IMR-90 (cell line): ENCODE results near the gene PRKCH. TPM values are rescaled to one million over a fixed set of nuclear protein-coding genes. Genes with fewer than 3 reads are reported as not detected.

Experiments
- ATAC-seq: fragments of 200-7000 bp; cut with Tn5 transposase; 2 replicates; pipeline ENCODE4 v1.9.1; 2020; ENCODE audit warnings: low read depth, mild to moderate bottlenecking, moderate library complexity
- BruUV-seq: library from RNA; stranded (reverse); fragments of 400-500 nt; replicated peaks from 2 replicates; lab custom pipeline; 2021; lab: Mats Ljungman, UMichigan
- CTCF ChIA-PET: fragments of 300-600 bp; formaldehyde crosslinking; extraction: SDS; loops from one replicate; lab custom pipeline; 2021; ENCODE audit warnings: antibody characterized with exemption; lab: Yijun Ruan, JAX
- POLR2A ChIA-PET: fragments of 300-600 bp; sonication (Branson Sonifier 250); formaldehyde crosslinking; loops from one replicate; lab custom pipeline; 2022; ENCODE audit warnings: antibody characterized with exemption; ENCODE audit not compliant: unreplicated experiment; lab: Charles Lee
- DNase-seq: peaks from one replicate; pipeline ENCODE4 v3.0.0; 2013
- H2AFZ ChIP-seq: replicated peaks from 2 replicates; pipeline ENCODE3; 2013; ENCODE audit warnings: low read length, mild to moderate bottlenecking; ENCODE audit not compliant: poor library complexity
- H2AK5ac ChIP-seq: 2 replicates; pipeline ENCODE4 v1.6.1; 2013; ENCODE audit warnings: low read depth, low read length, inconsistent platforms
- H2AK9ac ChIP-seq: replicated peaks from 2 replicates; pipeline ENCODE3; 2013; ENCODE audit warnings: mild to moderate bottlenecking, low read depth, low read length, moderate library complexity; ENCODE audit not compliant: poor library complexity
- H2BK120ac ChIP-seq: 2 replicates; pipeline ENCODE4 v1.6.1; 2013; ENCODE audit warnings: low read depth, low read length, inconsistent platforms
- H2BK15ac ChIP-seq: 3 replicates; pipeline ENCODE4 v1.6.1; 2013; ENCODE audit warnings: low read depth, low read length, inconsistent platforms
- H2BK20ac ChIP-seq: 2 replicates; pipeline ENCODE4 v1.6.1; 2013; ENCODE audit warnings: low read depth, mild to moderate bottlenecking, inconsistent platforms, low read length, moderate library complexity
- H2BK5ac ChIP-seq: 2 replicates; pipeline ENCODE4 v1.6.1; 2013; ENCODE audit warnings: mild to moderate bottlenecking, low read depth, low read length, inconsistent platforms; ENCODE audit not compliant: poor library complexity, severe bottlenecking
- H3K14ac ChIP-seq: replicated peaks from 2 replicates; pipeline ENCODE4 v1.6.1; 2013; ENCODE audit warnings: low read depth, low read length, inconsistent platforms
- H3K18ac ChIP-seq: 2 replicates; pipeline ENCODE4 v1.6.1; 2013; ENCODE audit warnings: low read depth, low read length, control low read depth
- H3K23ac ChIP-seq: 2 replicates; pipeline ENCODE4 v1.6.1; 2013; ENCODE audit warnings: low read depth, low read length, inconsistent platforms
- H3K27ac ChIP-seq: 2 replicates; pipeline ENCODE4 v1.5.1; 2013; ENCODE audit warnings: mild to moderate bottlenecking, control low read depth, low read length; ENCODE audit not compliant: insufficient read depth
- H3K27me3 ChIP-seq: 2 replicates; pipeline ENCODE4 v1.6.1; 2013; ENCODE audit warnings: low read length; ENCODE audit not compliant: control insufficient read depth, insufficient read depth
- H3K36me3 ChIP-seq: 2 replicates; pipeline ENCODE4 v1.6.1; 2013; ENCODE audit warnings: low read length, mixed read lengths; ENCODE audit not compliant: control insufficient read depth, insufficient read depth
- H3K4ac ChIP-seq: 2 replicates; pipeline ENCODE4 v1.6.1; 2013; ENCODE audit warnings: low read depth, low read length, inconsistent platforms
- H3K4me1 ChIP-seq: 2 replicates; pipeline ENCODE4 v1.6.1; 2013; ENCODE audit warnings: low read length, mixed read lengths; ENCODE audit not compliant: control insufficient read depth, insufficient read depth
- H3K4me2 ChIP-seq: 2 replicates; pipeline ENCODE4 v1.6.1; 2013; ENCODE audit warnings: low read depth, mild to moderate bottlenecking, control low read depth, low read length, moderate library complexity
- H3K4me3 ChIP-seq: 2 replicates; pipeline ENCODE4 v1.5.1; 2013; ENCODE audit warnings: low read depth, mild to moderate bottlenecking, control low read depth, low read length, moderate library complexity; ENCODE audit not compliant: insufficient read depth
- H3K56ac ChIP-seq: 2 replicates; pipeline ENCODE4 v1.6.1; 2013; ENCODE audit warnings: low read length, inconsistent platforms; ENCODE audit not compliant: insufficient read depth; ENCODE audit errors: extremely low read depth
- H3K79me1 ChIP-seq, 2 experiments: 2 replicates each; pipeline ENCODE4 v1.6.1; 2013; ENCODE audit warnings: low read length in 2 of 2, inconsistent platforms in 1 of 2, low read depth in 1 of 2
- H3K9ac ChIP-seq: 2 replicates; pipeline ENCODE4 v1.6.1; 2013; ENCODE audit warnings: low read depth, low read length, control low read depth
- H3K9me1 ChIP-seq: 2 replicates; pipeline ENCODE4 v1.6.1; 2013; ENCODE audit warnings: low read length, inconsistent platforms; ENCODE audit not compliant: insufficient read depth
- H3K9me3 ChIP-seq: 2 replicates; pipeline ENCODE4 v1.6.1; 2013; ENCODE audit warnings: low read length; ENCODE audit not compliant: control insufficient read depth, insufficient read depth
- H4K20me1 ChIP-seq: 2 replicates; pipeline ENCODE4 v1.6.1; 2013; ENCODE audit warnings: low read length, inconsistent platforms; ENCODE audit not compliant: insufficient read depth
- H4K5ac ChIP-seq: 2 replicates; pipeline ENCODE4 v1.6.1; 2013; ENCODE audit warnings: mild to moderate bottlenecking, low read depth, low read length, control low read depth
- H4K8ac ChIP-seq, 2 experiments: 2 replicates each; pipeline ENCODE4 v1.6.1; 2013; ENCODE audit warnings: low read depth in 2 of 2, low read length in 2 of 2, control low read depth in 1 of 2, inconsistent platforms in 1 of 2
- H4K91ac ChIP-seq: 2 replicates; pipeline ENCODE4 v1.6.1; 2013; ENCODE audit warnings: low read depth, low read length, inconsistent platforms; ENCODE audit not compliant: insufficient read depth
- BHLHE40 ChIP-seq: fragments of 150-350 bp; IDR thresholded peaks from 2 replicates; pipeline ENCODE4 v1.6.1; 2016; ENCODE audit warnings: mild to moderate bottlenecking, low read depth, low read length
- CEBPB ChIP-seq: IDR thresholded peaks from 2 replicates; pipeline ENCODE4 v1.6.1; 2012; ENCODE audit warnings: low read depth, low read length, improper control_type of control experiment
- CHD1 ChIP-seq: IDR thresholded peaks from 2 replicates; pipeline ENCODE4 v1.6.1; 2012; ENCODE audit warnings: low read depth, low read length, improper control_type of control experiment
- CTCF ChIP-seq: conservative IDR thresholded peaks from 2 replicates; pipeline ENCODE4 v1.5.1; 2012; ENCODE audit warnings: mild to moderate bottlenecking, low read depth, low read length, improper control_type of control experiment
- ELK1 ChIP-seq: fragments of 150-350 bp; IDR thresholded peaks from 2 replicates; pipeline ENCODE4 v1.6.1; 2016; ENCODE audit warnings: low read depth, mild to moderate bottlenecking, low read length, moderate library complexity, borderline replicate concordance
- FOS ChIP-seq: fragments of 150-350 bp; IDR thresholded peaks from 2 replicates; pipeline ENCODE4 v1.6.1; 2016; ENCODE audit warnings: low read depth, low read length
- MAFK ChIP-seq: IDR thresholded peaks from 2 replicates; pipeline ENCODE4 v1.6.1; 2012; ENCODE audit warnings: low read depth, low read length, improper control_type of control experiment
- MAZ ChIP-seq: IDR thresholded peaks from 2 replicates; pipeline ENCODE4 v1.6.1; 2012; ENCODE audit warnings: low read depth, mild to moderate bottlenecking, low read length, improper control_type of control experiment, moderate library complexity, borderline replicate concordance
- MXI1 ChIP-seq: IDR thresholded peaks from 2 replicates; pipeline ENCODE4 v1.6.1; 2012; ENCODE audit warnings: low read depth, mild to moderate bottlenecking, low read length, moderate library complexity, borderline replicate concordance
- NFE2L2 ChIP-seq: fragments of 150-350 bp; IDR thresholded peaks from 2 replicates; pipeline ENCODE4 v1.6.1; 2016; ENCODE audit warnings: low read depth, mild to moderate bottlenecking, low read length
- POLR2A ChIP-seq: IDR thresholded peaks from 2 replicates; pipeline ENCODE4 v1.6.1; 2012; ENCODE audit warnings: mild to moderate bottlenecking, low read depth, low read length
- RAD21 ChIP-seq: IDR thresholded peaks from 2 replicates; pipeline ENCODE4 v1.6.1; 2012; ENCODE audit warnings: low read length, improper control_type of control experiment
- RCOR1 ChIP-seq: IDR thresholded peaks from 2 replicates; pipeline ENCODE4 v1.6.1; 2012; ENCODE audit warnings: mild to moderate bottlenecking, low read length, improper control_type of control experiment; ENCODE audit not compliant: insufficient replicate concordance
- RFX5 ChIP-seq: IDR thresholded peaks from 2 replicates; pipeline ENCODE4 v1.8.0; 2012; ENCODE audit warnings: low read depth, mild to moderate bottlenecking, low read length, moderate library complexity
- SMC3 ChIP-seq: fragments of 150-350 bp; IDR thresholded peaks from 2 replicates; pipeline ENCODE4 v1.6.1; 2016; ENCODE audit warnings: low read depth, mild to moderate bottlenecking, antibody characterized with exemption, low read length, moderate library complexity
- USF2 ChIP-seq: fragments of 150-350 bp; IDR thresholded peaks from 2 replicates; pipeline ENCODE4 v1.6.1; 2017; ENCODE audit warnings: mild to moderate bottlenecking, antibody characterized with exemption, low read length, low read depth
- WGBS, 2 experiments: methylation state at CpG; one replicate each; pipeline versions ENCODE4 v1.1.5 to v1.1.7; 2013; ENCODE audit warnings: missing lambda C conversion rate in 2 of 2; ENCODE audit not compliant: insufficient read length in 1 of 2; ENCODE audit errors: extremely low coverage in 2 of 2; 5-methylcytosine and 5-hydroxymethylcytosine counted together
- dilution Hi-C: fragments of 300-500 bp; cut with HindIII; formaldehyde crosslinking; loops from one replicate; pipeline ENCODE4 v1.14.3; 2018; ENCODE audit warnings: low sequenced_read_pairs; ENCODE audit not compliant: unreplicated experiment
- in situ Hi-C: fragments of 300-500 bp; cut with MboI; formaldehyde crosslinking; loops from 3 replicates; pipeline ENCODE4 v1.14.3; 2019; ENCODE audit warnings: low sequenced_read_pairs, inconsistent platforms, mixed read lengths
- intact Hi-C: fragments of 100-400 bp; cut with micrococcal nuclease; formaldehyde crosslinking; loops from 2 replicates; pipeline ENCODE4 v1.10.0; 2022
- polyA plus RNA-seq, 3 experiments: library from polyadenylated mRNA; depleted of rRNA; stranded (reverse); fragments of >200 nt; gene quantifications; 2 replicates each; pipeline ENCODE4 v1.2.3, GENCODE V29; 2012; ENCODE audit warnings: low replicate concordance in 1 of 3
- total RNA-seq: library from RNA; depleted of rRNA; stranded (reverse); fragments of >200 nt; gene quantifications from 2 replicates; pipeline ENCODE4 v1.2.3, GENCODE V29; 2012

The PRKCH gene
- total and polyA plus RNA-seq, 2 of the 4 experiments (the other 2 are of a cell fraction): 1.6 to 2.3 TPM

GRCh38 chr14:61387076-61387475 is 65.7 kb downstream of the PRKCH start:
- Histone ChIP-seq H3K56ac (no peak overlapping the region), H3K18ac (no peak overlapping the region), H4K91ac (no peak overlapping the region), H4K20me1 (no peaks in the 10 kb centered on the region), H3K4me2 (no peak overlapping the region), H3K4me1 (no peaks in the 10 kb centered on the region), H3K9me1 (no peaks in the 10 kb centered on the region), H3K4me3 (no peak overlapping the region), H4K5ac (no peak overlapping the region), H2BK20ac (no peak overlapping the region), H2BK120ac (no peak overlapping the region), H2AK5ac (no peak overlapping the region), H4K8ac (no peak overlapping the region), H3K79me1 (no peaks in the 10 kb centered on the region), H3K9me3 (no peaks in the 10 kb centered on the region), H3K27me3 (peaks cover 27% of the 10 kb centered on the region), H2BK5ac (no peak overlapping the region), H3K9ac (no peak overlapping the region), H3K23ac (no peak overlapping the region), H2AK9ac (no peak overlapping the region), H3K14ac (no peak overlapping the region), H3K27ac (no peak overlapping the region), H3K4ac (no peak overlapping the region), H2AFZ (no peak overlapping the region), H2BK15ac (no peak overlapping the region), H3K36me3 (no peaks in the 10 kb centered on the region)
- DNase-seq: no peak
- CTCF ChIA-PET: no interaction called here
- POLR2A ChIA-PET: no interaction called here
- no TSS peak for BruUV-seq
- intact Hi-C loops (no loop called here), dilution Hi-C loops (no loop called here), in situ Hi-C loops (no loop called here)
- no peak; the same call in 1 of the 2 replicates for ATAC-seq
- TF ChIP-seq CTCF (no peak), CEBPB (no peak), RCOR1 (no peak), ELK1 (no peak), RAD21 (no peak), POLR2A (no peak), CHD1 (no peak), MAFK (no peak), BHLHE40 (no peak), NFE2L2 (no peak), FOS (no peak), USF2 (no peak), RFX5 (no peak), SMC3 (no peak), MAZ (no peak), MXI1 (no peak)
- 37% methylated on average over 4 of the region's 4 CpGs; no CpG with 5 or more reads in 1 of the 2 experiments for WGBS, 2 experiments
